Colon (tissue), 2 donors: Measurements from ENCODE around the gene ACTN4.
"Not testable (repeated sequence)": the region's sequence is repeated elsewhere in the genome, so short reads cannot be mapped to it uniquely, and the experiment has no call there.

Source experiments
- FAIRE-seq: peaks from 2 replicates; lab custom pipeline; 2012; peaks lifted over from hg19 to GRCh38; lab: Jason Lieb, UNC
- donor health status: control.
- donor health status: control.

The ACTN4 gene

GRCh38 chr19:38647368-38647965 is at the start of gene ACTN4:
TSS of gene ACTN4 (plus strand) at chr19:38647649. CDS start at chr19:38647746, 97 bp downstream.
- FAIRE-seq, result no peak

- no peak for FAIRE-seq
These were observed 47.7 kb upstream of the ACTN4 start for GRCh38 chr19:38599722-38600121.

- not testable (repeated sequence) for FAIRE-seq
These were observed 44.6 kb upstream of the ACTN4 start for GRCh38 chr19:38602856-38603255.

- no peak for FAIRE-seq
These were observed 41.3 kb upstream of the ACTN4 start for GRCh38 chr19:38606131-38606530.

GRCh38 chr19:38614289-38614688 is 33.2 kb upstream of the ACTN4 start:
- no peak for FAIRE-seq

GRCh38 chr19:38615007-38615581 is 32.4 kb upstream of the ACTN4 start:
- FAIRE-seq, result no peak

GRCh38 chr19:38616265-38616664 is 31.2 kb upstream of the ACTN4 start:
- FAIRE-seq, result no peak

- no peak for FAIRE-seq
These were observed 30.1 kb upstream of the ACTN4 start for GRCh38 chr19:38617283-38617763.

GRCh38 chr19:38617764-38618589 is 29.5 kb upstream of the ACTN4 start, which contains the start of gene MAP4K1:
TSS of gene MAP4K1 (minus strand) at chr19:38617953. CDS start at chr19:38617895, 58 bp downstream.
- no peak for FAIRE-seq

GRCh38 chr19:38618590-38619360 is 28.7 kb upstream of the ACTN4 start, which contains the start of gene EIF3K:
TSS of gene EIF3K (plus strand) at chr19:38619188. CDS start at chr19:38619269, 81 bp downstream.
- FAIRE-seq, result peak; percentile 75

GRCh38 chr19:38619361-38620174 is 27.9 kb upstream of the ACTN4 start:
- FAIRE-seq, result no peak

GRCh38 chr19:38624822-38625221 is 22.6 kb upstream of the ACTN4 start:
- no peak for FAIRE-seq

GRCh38 chr19:38626401-38626800 is 21.0 kb upstream of the ACTN4 start:
- FAIRE-seq, result no peak

GRCh38 chr19:38629568-38629967 is 17.9 kb upstream of the ACTN4 start:
- no peak for FAIRE-seq

- FAIRE-seq, result not testable (repeated sequence)
These were observed 16.1 kb upstream of the ACTN4 start for GRCh38 chr19:38631301-38631700.

GRCh38 chr19:38631811-38632475 is 15.5 kb upstream of the ACTN4 start:
- not testable (repeated sequence) for FAIRE-seq

GRCh38 chr19:38632476-38633213 is 14.8 kb upstream of the ACTN4 start:
- FAIRE-seq, result no peak

GRCh38 chr19:38634757-38635482 is 12.5 kb upstream of the ACTN4 start:
- FAIRE-seq, result no peak
